ENCODE data around the gene PRM2.
"Not testable (repeated sequence)": the region's sequence is repeated elsewhere in the genome, so short reads cannot be mapped to it uniquely, and the experiment has no call there.

PRM2 gene

GRCh38 chr16:11289696-11290095 is 13.4 kb upstream of the PRM2 start:
- DNase-seq (ENCODE audit: low read depth), result not testable (repeated sequence)

GRCh38 chr16:11289202-11289601 is 12.9 kb upstream of the PRM2 start:
- no peak for DNase-seq (ENCODE audit: low read depth)

GRCh38 chr16:11285842-11286241 is 9.6 kb upstream of the PRM2 start:
- no peak for DNase-seq (ENCODE audit: low read depth)

- no peak for DNase-seq (ENCODE audit: low read depth)
Observed at GRCh38 chr16:11283820-11284248, 7.6 kb upstream of the PRM2 start.

- no peak for DNase-seq (ENCODE audit: low read depth)
Observed at GRCh38 chr16:11280616-11281522, 4.6 kb upstream of the PRM2 start, which contains the start of gene PRM1. PRM1 (minus strand) TSS chr16:11281330; CDS start chr16:11281238, 92 bp downstream.

- DNase-seq (ENCODE audit: low read depth), result no peak
Observed at GRCh38 chr16:11278681-11279628, 2.7 kb upstream of the PRM2 start.

GRCh38 chr16:11277607-11278337 is 1.5 kb upstream of the PRM2 start:
- DNase-seq (ENCODE audit: low read depth), result no peak

- DNase-seq (ENCODE audit: low read depth), result no peak
Observed at GRCh38 chr16:11276896-11277593, 765 bp upstream of the PRM2 start.

GRCh38 chr16:11274964-11275363 is 1.3 kb downstream of the PRM2 start:
- no peak for DNase-seq (ENCODE audit: low read depth)

- DNase-seq (ENCODE audit: low read depth), result no peak
Observed at GRCh38 chr16:11273721-11274324, 2.5 kb downstream of the PRM2 start.

GRCh38 chr16:11272921-11273720 is 3.2 kb downstream of the PRM2 start, which contains the start of gene PRM3:
PRM3 (minus strand) TSS chr16:11273629; CDS start chr16:11273595, 34 bp downstream.
- no peak for DNase-seq (ENCODE audit: low read depth)

- DNase-seq (ENCODE audit: low read depth), result no peak
Observed at GRCh38 chr16:11272484-11272883, 3.8 kb downstream of the PRM2 start.

- DNase-seq (ENCODE audit: low read depth), result no peak
Observed at GRCh38 chr16:11271610-11272009, 4.7 kb downstream of the PRM2 start.

- no peak for DNase-seq (ENCODE audit: low read depth)
Observed at GRCh38 chr16:11270602-11271162, 5.6 kb downstream of the PRM2 start.

GRCh38 chr16:11268921-11269375 is 7.3 kb downstream of the PRM2 start, which contains the start of gene TNP2:
TNP2 (minus strand) TSS chr16:11269325; CDS start chr16:11269262, 63 bp downstream.
- no peak for DNase-seq (ENCODE audit: low read depth)

GRCh38 chr16:11265124-11265523 is 11.2 kb downstream of the PRM2 start:
- no peak for DNase-seq (ENCODE audit: low read depth)

GRCh38 chr16:11264155-11264832 is 12.0 kb downstream of the PRM2 start:
- DNase-seq (ENCODE audit: low read depth), result no peak

- DNase-seq (ENCODE audit: low read depth), result no peak
Observed at GRCh38 chr16:11263737-11264136, 12.5 kb downstream of the PRM2 start.

GRCh38 chr16:11262915-11263314 is 13.4 kb downstream of the PRM2 start:
- DNase-seq (ENCODE audit: low read depth), result no peak

All from stimulated activated CD8-positive, alpha-beta memory T cell treated with anti-CD3 and anti-CD28 coated beads, Interleukin-4, amount 100 ng/mL, for 24 hours (primary cell).